Gastrocnemius medialis (tissue), 4 donors: ENCODE measurements around the gene LGALS1. TPM values are rescaled to one million over a fixed set of nuclear protein-coding genes. Genes with fewer than 3 reads are reported as not detected.
"Not testable (repeated sequence)": the region's sequence is repeated elsewhere in the genome, so short reads cannot be mapped to it uniquely, and the experiment has no call there.

ENCODE experiments used
- ATAC-seq, 2 donors: fragments of 150-250 bp; one replicate each; pipeline ENCODE4 v1.9.1; 2016
- DNase-seq, 2 donors: peaks; one replicate each; pipeline ENCODE4 v3.0.0-alpha.2; 2019
- H3K27ac ChIP-seq, 4 donors: fragments of 200-600 bp; sonication (generic); 1 replicate in 1 of 4; 2 replicates in 3 of 4; pipeline ENCODE4 v1.5.1; 2016 to 2018; ENCODE audit warnings: mild to moderate bottlenecking in 2 of 4, moderate library complexity in 1 of 4
- H3K27me3 ChIP-seq, 3 donors: fragments of 200-600 bp; sonication (generic) in 2 of 3; 1 replicate in 1 of 3; 2 replicates in 2 of 3; pipeline versions ENCODE4 v1.5.1 to v1.6.0; 2016 to 2019; ENCODE audit warnings: mild to moderate bottlenecking in 1 of 3, moderate library complexity in 1 of 3
- H3K36me3 ChIP-seq, 2 donors: fragments of 200-600 bp; sonication (generic) in 1 of 2; one replicate each; pipeline ENCODE4 v1.5.1; 2017 to 2018
- H3K4me1 ChIP-seq, 2 donors: fragments of 200-600 bp; sonication (generic) in 1 of 2; one replicate each; pipeline ENCODE4 v1.5.1; 2016 to 2017; ENCODE audit warnings: mild to moderate bottlenecking in 2 of 2
- H3K4me3 ChIP-seq, 4 donors: fragments of 200-600 bp; sonication (generic) in 3 of 4; 1 replicate in 1 of 4; 2 replicates in 3 of 4; pipeline ENCODE4 v1.5.1; 2016 to 2019; ENCODE audit warnings: mild to moderate bottlenecking in 2 of 4
- H3K9me3 ChIP-seq, 3 donors: fragments of 200-600 bp; sonication (generic) in 2 of 3; 1 replicate in 1 of 3; 2 replicates in 2 of 3; pipeline ENCODE4 v1.5.1; 2016 to 2019
- CTCF ChIP-seq, 5 experiments: fragments of 450-650 bp in 3 of 5; fragments of 200-600 bp in 2 of 5; sonication (generic) in 2 of 5; IDR thresholded peaks in 4 of 5; conservative IDR thresholded peaks in 1 of 5; 1 replicate in 4 of 5; 2 replicates in 1 of 5; pipeline ENCODE4 v1.5.1; 2016 to 2019; ENCODE audit warnings: antibody characterized with exemption in 5 of 5, mild to moderate bottlenecking in 3 of 5, moderate library complexity in 3 of 5
- POLR2A ChIP-seq, 2 donors: fragments of 450-650 bp; IDR thresholded peaks; one replicate each; pipeline ENCODE4 v1.6.1; 2017; ENCODE audit warnings: antibody characterized with exemption in 2 of 2, mild to moderate bottlenecking in 2 of 2, moderate library complexity in 2 of 2
- in situ Hi-C, 4 donors: fragments of 200-750 bp; cut with MboI; loops; one replicate each; pipeline versions ENCODE4 v1.15.0 to v1.8.0; 2017; ENCODE audit warnings: low sequenced_read_pairs in 4 of 4
- intact Hi-C: fragments of 100-400 bp; cut with DNase I; formaldehyde crosslinking; loops from one replicate; pipeline ENCODE4 v1.15.1; 2023; ENCODE audit warnings: low total_unique reads
- total RNA-seq, 4 donors: library from RNA; depleted of rRNA; stranded (reverse); fragments of >200 nt; gene quantifications; one replicate each; pipeline versions ENCODE4 v1.1.0 to v1.2.3, GENCODE V29; 2016

Gene LGALS1
- total RNA-seq, 4 donors from 2014 or later, result 561 to 1,888 (median 1,101) TPM

GRCh38 chr22:37716708-37717107 lies 41.3 kb downstream of the LGALS1 start:
- in situ Hi-C loops, result no loop called here
- intact Hi-C loops, result no loop called here
- Histone ChIP-seq H3K9me3 (no peaks in the 10 kb centered on the region), H3K36me3 (no peaks in the 10 kb centered on the region), H3K27ac (no peak overlapping the region), H3K4me3 (no peak overlapping the region), H3K4me1 (no peaks in the 10 kb centered on the region), H3K27me3 (no peaks in the 10 kb centered on the region)
- no peak for DNase-seq
- TF ChIP-seq CTCF (IDR thresholded peaks at IDR 0.05 in 4 of 5, conservative IDR thresholded peaks at IDR 0.05 in 1 of 5) (no peak), POLR2A (IDR thresholded peaks at IDR 0.05) (no peak)
- ATAC-seq, result no peak

GRCh38 chr22:37717235-37717634 lies 41.8 kb downstream of the LGALS1 start:
- ATAC-seq, intact Hi-C loops: not testable (repeated sequence)

GRCh38 chr22:37717746-37718305 lies 42.4 kb downstream of the LGALS1 start:
- ATAC-seq, H3K27me3 ChIP-seq, H3K9me3 ChIP-seq, DNase-seq, H3K36me3 ChIP-seq, H3K4me3 ChIP-seq, H3K4me1 ChIP-seq, in situ Hi-C loops, H3K27ac ChIP-seq, intact Hi-C loops: not testable (repeated sequence)

More at GRCh38 chr22:37717235-37717634, 41.8 kb downstream of the LGALS1 start:
- DNase-seq, H3K4me3 ChIP-seq, H3K27me3 ChIP-seq, H3K4me1 ChIP-seq, H3K27ac ChIP-seq, H3K36me3 ChIP-seq, in situ Hi-C loops, H3K9me3 ChIP-seq: not testable (repeated sequence)

GRCh38 chr22:37725551-37726240 lies 50.3 kb downstream of the LGALS1 start:
- Histone ChIP-seq H3K9me3 (no peaks in the 10 kb centered on the region), H3K36me3 (no peaks in the 10 kb centered on the region), H3K27me3 (no peaks in the 10 kb centered on the region), H3K4me1 (peaks cover 9 to 12% of the 10 kb centered on the region in 2 donors), H3K27ac (no peak overlapping the region), H3K4me3 (no peak overlapping the region)
- no peak for DNase-seq
- in situ Hi-C loops (no loop called here), intact Hi-C loops (no loop called here)
- ATAC-seq, result no peak
- TF ChIP-seq POLR2A (IDR thresholded peaks at IDR 0.05), result no peak
- TF ChIP-seq CTCF (IDR thresholded peaks at IDR 0.05 in 4 of 5, conservative IDR thresholded peaks at IDR 0.05 in 1 of 5), result no peak

GRCh38 chr22:37726241-37726887 lies 50.9 kb downstream of the LGALS1 start:
- intact Hi-C loops (no loop called here), in situ Hi-C loops (no loop called here)
- DNase-seq (no peak), ATAC-seq (no peak)
- Histone ChIP-seq H3K36me3 (no peaks in the 10 kb centered on the region), H3K27me3 (no peaks in the 10 kb centered on the region), H3K4me3 (no peak overlapping the region), H3K9me3 (no peaks in the 10 kb centered on the region), H3K27ac (no peak overlapping the region), H3K4me1 (peaks cover 9 to 12% of the 10 kb centered on the region in 2 donors)
- TF ChIP-seq POLR2A (IDR thresholded peaks at IDR 0.05), result no peak
- no peak for TF ChIP-seq CTCF (IDR thresholded peaks at IDR 0.05 in 4 of 5, conservative IDR thresholded peaks at IDR 0.05 in 1 of 5)
